Loucy (cell line): ENCODE results near the gene NIM1K.
"Not testable (repeated sequence)": the region's sequence is repeated elsewhere in the genome, so short reads cannot be mapped to it uniquely, and the experiment has no call there.

ENCODE experiments used
- CTCF ChIP-seq: fragments of 200-600 bp; sonication (generic); conservative IDR thresholded peaks from 2 replicates; pipeline ENCODE4 v1.5.1; 2014; ENCODE audit warnings: mild to moderate bottlenecking, antibody characterized with exemption, low read length
- EZH2phosphoT487 ChIP-seq: fragments of 200-600 bp; IDR thresholded peaks from 2 replicates; pipeline ENCODE4 v1.6.1; 2018; ENCODE audit warnings: antibody characterized with exemption, mild to moderate bottlenecking, moderate library complexity, borderline replicate concordance

- not testable (repeated sequence) for TF ChIP-seq CTCF, EZH2phosphoT487
Observed at GRCh38 chr5:43262269-43262668, 70.2 kb downstream of the NIM1K start.
